ENCODE measurements around the gene SLC13A1.
A peak's percentile ranks its signal among the peaks of the same experiment; 100 is the strongest.

The SLC13A1 gene

GRCh38 chr7:123193235-123193634 is 6.5 kb downstream of the SLC13A1 start:
- no peak for TF ChIP-seq CTCF (conservative IDR thresholded peaks at IDR 0.05; ENCODE audit: low read depth, low read length)
- peaks cover 66% of the 10 kb centered on the region for H3K4me1 ChIP-seq (ENCODE audit: low read depth, poor library complexity, severe bottlenecking)
- H2AFZ ChIP-seq (ENCODE audit: low read depth), result 0 out of 2 replicates have a peak overlapping the region, but pooled peaks have one; percentile 20
- H3K9ac ChIP-seq, result no peak overlapping the region
- H3K4me3 ChIP-seq (IDR thresholded peaks at IDR 0.05; ENCODE audit: insufficient read depth, low read depth, low read length), result no peak overlapping the region
- H3K27ac ChIP-seq, result 0 out of 2 replicates have a peak overlapping the region, but pooled peaks have one; percentile 94
- peak overlapping the region; percentile 70; the same call in 1 of the 2 replicates for H3K4me2 ChIP-seq
- H3K27me3 ChIP-seq (ENCODE audit: insufficient read depth, low read depth), result no peaks in the 10 kb centered on the region
- H3K36me3 ChIP-seq (ENCODE audit: insufficient read depth), result no peaks in the 10 kb centered on the region
- no peaks in the 10 kb centered on the region for H4K20me1 ChIP-seq (ENCODE audit: insufficient read depth)
- H3K79me2 ChIP-seq (ENCODE audit: insufficient read depth, low read depth), result no peaks in the 10 kb centered on the region

GRCh38 chr7:123191132-123191531 is 8.6 kb downstream of the SLC13A1 start:
- no peaks in the 10 kb centered on the region for H3K36me3 ChIP-seq (ENCODE audit: insufficient read depth)
- H3K9ac ChIP-seq, result peak overlapping the region; percentile 71
- no peak for TF ChIP-seq CTCF (conservative IDR thresholded peaks at IDR 0.05; ENCODE audit: low read depth, low read length)
- no peak overlapping the region for H3K4me3 ChIP-seq (IDR thresholded peaks at IDR 0.05; ENCODE audit: insufficient read depth, low read depth, low read length)
- H3K27ac ChIP-seq, result peak overlapping the region; percentile 94
- no peaks in the 10 kb centered on the region for H4K20me1 ChIP-seq (ENCODE audit: insufficient read depth)
- H2AFZ ChIP-seq (ENCODE audit: low read depth), result peak overlapping the region; percentile 50; the same call in 1 of the 2 replicates
- H3K4me1 ChIP-seq (ENCODE audit: low read depth, poor library complexity, severe bottlenecking), result peaks cover 76% of the 10 kb centered on the region
- H3K4me2 ChIP-seq, result peak overlapping the region; percentile 70
- H3K79me2 ChIP-seq (ENCODE audit: insufficient read depth, low read depth), result no peaks in the 10 kb centered on the region
- no peaks in the 10 kb centered on the region for H3K27me3 ChIP-seq (ENCODE audit: insufficient read depth, low read depth)

GRCh38 chr7:123190109-123190831 is 9.5 kb downstream of the SLC13A1 start:
- peak overlapping the region; percentile 71 for H3K9ac ChIP-seq
- TF ChIP-seq CTCF (conservative IDR thresholded peaks at IDR 0.05; ENCODE audit: low read depth, low read length), result no peak
- no peak overlapping the region for H3K4me3 ChIP-seq (IDR thresholded peaks at IDR 0.05; ENCODE audit: insufficient read depth, low read depth, low read length)
- no peaks in the 10 kb centered on the region for H3K36me3 ChIP-seq (ENCODE audit: insufficient read depth)
- no peaks in the 10 kb centered on the region for H4K20me1 ChIP-seq (ENCODE audit: insufficient read depth)
- H3K27ac ChIP-seq, result peak overlapping the region; percentile 94
- peak overlapping the region; percentile 70 for H3K4me2 ChIP-seq
- H3K27me3 ChIP-seq (ENCODE audit: insufficient read depth, low read depth), result no peaks in the 10 kb centered on the region
- H2AFZ ChIP-seq (ENCODE audit: low read depth), result peak overlapping the region; percentile 50; the same call in 1 of the 2 replicates
- H3K4me1 ChIP-seq (ENCODE audit: low read depth, poor library complexity, severe bottlenecking), result peaks cover 84% of the 10 kb centered on the region
- H3K79me2 ChIP-seq (ENCODE audit: insufficient read depth, low read depth), result no peaks in the 10 kb centered on the region

- no peaks in the 10 kb centered on the region for H4K20me1 ChIP-seq (ENCODE audit: insufficient read depth)
- H3K4me1 ChIP-seq (ENCODE audit: low read depth, poor library complexity, severe bottlenecking), result peaks cover 83% of the 10 kb centered on the region
- no peak overlapping the region for H3K9ac ChIP-seq
- no peak overlapping the region for H3K27ac ChIP-seq
- no peaks in the 10 kb centered on the region for H3K36me3 ChIP-seq (ENCODE audit: insufficient read depth)
- H3K4me2 ChIP-seq, result no peak overlapping the region
- H3K27me3 ChIP-seq (ENCODE audit: insufficient read depth, low read depth), result no peaks in the 10 kb centered on the region
- TF ChIP-seq CTCF (conservative IDR thresholded peaks at IDR 0.05; ENCODE audit: low read depth, low read length), result no peak
- no peaks in the 10 kb centered on the region for H3K79me2 ChIP-seq (ENCODE audit: insufficient read depth, low read depth)
- no peak overlapping the region for H2AFZ ChIP-seq (ENCODE audit: low read depth)
- no peak overlapping the region for H3K4me3 ChIP-seq (IDR thresholded peaks at IDR 0.05; ENCODE audit: insufficient read depth, low read depth, low read length)
Observed at GRCh38 chr7:123185756-123186155, 14.0 kb downstream of the SLC13A1 start.
